NCI-H2171 treated with DMSO at 0.1 percent for 48 hours (cell line): ENCODE results near the gene SPATA31C1.
"Not testable (repeated sequence)": the region's sequence is repeated elsewhere in the genome, so short reads cannot be mapped to it uniquely, and the experiment has no call there.

Experiments used
- DNase-seq: peaks from one replicate; lab custom pipeline; 2025; lab: John Stamatoyannopoulos, UW

The SPATA31C1 gene

GRCh38 chr9:87937918-87938317, 20.2 kb downstream of the SPATA31C1 start:
- DNase-seq, result not testable (repeated sequence)

- DNase-seq, result not testable (repeated sequence)
Measured at GRCh38 chr9:87938336-87938735, 20.6 kb downstream of the SPATA31C1 start.

- DNase-seq, result not testable (repeated sequence)
Measured at GRCh38 chr9:87939096-87939495, 21.3 kb downstream of the SPATA31C1 start.

- DNase-seq, result no peak
Measured at GRCh38 chr9:87944096-87944495, 26.3 kb downstream of the SPATA31C1 start.

- DNase-seq, result no peak
Measured at GRCh38 chr9:87944682-87945081, 26.9 kb downstream of the SPATA31C1 start.

- no peak for DNase-seq
Measured at GRCh38 chr9:87950296-87950695, 32.5 kb downstream of the SPATA31C1 start.

GRCh38 chr9:87950765-87951488, 33.2 kb downstream of the SPATA31C1 start:
- peak; percentile 57 for DNase-seq

GRCh38 chr9:87954230-87954629, 36.5 kb downstream of the SPATA31C1 start:
- no peak for DNase-seq

GRCh38 chr9:87957839-87958238, 40.1 kb downstream of the SPATA31C1 start:
- no peak for DNase-seq

- DNase-seq, result no peak
Measured at GRCh38 chr9:87958591-87958990, 40.8 kb downstream of the SPATA31C1 start.

GRCh38 chr9:87959916-87960581, 42.3 kb downstream of the SPATA31C1 start:
- DNase-seq, result no peak

GRCh38 chr9:87963770-87964169, 46.0 kb downstream of the SPATA31C1 start:
- no peak for DNase-seq

- no peak for DNase-seq
Measured at GRCh38 chr9:87964826-87965225, 47.1 kb downstream of the SPATA31C1 start.

- no peak for DNase-seq
Measured at GRCh38 chr9:87968155-87968554, 50.4 kb downstream of the SPATA31C1 start.

- DNase-seq, result no peak
Measured at GRCh38 chr9:87970602-87971001, 52.8 kb downstream of the SPATA31C1 start.

GRCh38 chr9:87973122-87973521, 55.4 kb downstream of the SPATA31C1 start:
- no peak for DNase-seq
